Anterior cingulate cortex (tissue), 58 donors: ENCODE results near the gene SMARCB1.

Source experiments
- DNase-seq, 58 donors: peaks; one replicate each; lab custom pipeline; 2025; lab: John Stamatoyannopoulos, UW

Gene SMARCB1

GRCh38 chr22:23826510-23827350 is 40.0 kb downstream of the SMARCB1 start:
- DNase-seq: no peak

- no peak for DNase-seq
Measured at GRCh38 chr22:23827351-23827995, 40.7 kb downstream of the SMARCB1 start.

DNA sequence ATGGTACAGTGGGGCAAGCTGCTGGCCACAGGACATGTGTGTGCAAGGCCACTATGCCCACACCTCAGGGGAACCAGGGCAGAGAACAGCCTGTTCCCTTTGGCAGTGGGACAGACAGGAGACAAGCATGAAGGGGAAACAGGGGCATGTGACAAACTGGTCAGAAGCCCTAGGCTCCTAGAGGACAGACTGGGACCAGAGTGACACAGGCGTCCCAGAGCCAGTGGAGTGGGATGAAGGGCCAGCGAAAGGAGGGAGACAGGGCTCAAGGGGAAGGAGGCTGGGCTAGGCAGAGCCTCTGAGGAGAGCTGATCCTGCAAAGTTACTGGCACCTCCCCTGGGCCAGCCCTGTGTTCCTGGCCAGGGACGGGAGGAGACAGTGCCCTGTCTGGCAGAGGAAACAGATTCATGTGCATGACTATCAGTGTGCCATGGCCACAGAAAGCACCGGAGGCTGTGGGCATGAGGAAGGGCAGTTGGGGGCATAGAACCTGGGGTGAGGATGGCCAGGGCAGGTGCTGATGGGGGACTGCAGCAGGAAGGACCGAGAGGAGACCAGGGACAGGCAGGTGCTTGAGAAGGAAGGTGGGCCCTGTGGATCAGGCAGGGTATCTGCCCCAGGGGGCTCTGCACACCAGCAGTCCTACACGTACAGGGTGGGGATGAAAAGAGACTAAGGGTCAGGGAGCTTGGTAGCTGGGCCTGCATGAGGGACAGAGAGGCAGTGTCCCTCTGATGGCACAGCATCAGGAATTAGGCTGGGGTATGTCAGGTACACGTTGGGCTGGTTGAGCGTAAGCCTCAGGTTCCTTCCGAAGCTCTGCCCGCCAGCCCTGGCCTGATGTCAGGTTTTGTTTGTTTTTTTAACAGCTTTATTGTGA is 42.3 kb downstream of the SMARCB1 start:
- peak in 6 of 58 donors; percentile 14 to 40 (median 30) for DNase-seq

DNA sequence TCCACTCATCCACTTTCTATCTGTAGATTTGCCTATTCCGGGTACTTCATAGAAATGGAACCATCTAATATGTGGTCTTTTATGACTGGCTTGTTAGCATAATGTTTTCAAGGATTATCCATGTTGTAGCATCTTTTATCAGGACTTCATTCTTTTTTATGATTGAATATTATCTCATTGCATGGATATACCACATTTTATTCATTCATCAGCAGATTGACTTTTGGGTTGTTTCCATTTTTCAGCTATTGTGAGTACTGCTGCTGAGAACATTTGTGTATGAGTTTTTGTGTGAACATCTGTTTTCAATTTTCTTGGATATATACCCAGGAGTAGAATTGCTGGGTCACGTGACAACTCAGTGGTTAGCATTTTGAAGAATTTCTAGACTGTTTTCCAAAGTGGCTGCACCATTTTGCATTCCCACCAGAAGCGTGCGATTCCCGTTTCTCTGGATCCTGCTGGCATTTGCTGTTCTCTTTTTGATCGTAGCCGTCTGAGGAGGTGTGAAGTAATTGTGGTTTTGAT is 43.1 kb downstream of the SMARCB1 start:
- peak in 2 of 58 donors; percentile 16 to 21 for DNase-seq

- no peak for DNase-seq
Measured at GRCh38 chr22:23831261-23831660, 44.5 kb downstream of the SMARCB1 start.

GRCh38 chr22:23831781-23832180 is 45.0 kb downstream of the SMARCB1 start:
- DNase-seq: no peak

DNA sequence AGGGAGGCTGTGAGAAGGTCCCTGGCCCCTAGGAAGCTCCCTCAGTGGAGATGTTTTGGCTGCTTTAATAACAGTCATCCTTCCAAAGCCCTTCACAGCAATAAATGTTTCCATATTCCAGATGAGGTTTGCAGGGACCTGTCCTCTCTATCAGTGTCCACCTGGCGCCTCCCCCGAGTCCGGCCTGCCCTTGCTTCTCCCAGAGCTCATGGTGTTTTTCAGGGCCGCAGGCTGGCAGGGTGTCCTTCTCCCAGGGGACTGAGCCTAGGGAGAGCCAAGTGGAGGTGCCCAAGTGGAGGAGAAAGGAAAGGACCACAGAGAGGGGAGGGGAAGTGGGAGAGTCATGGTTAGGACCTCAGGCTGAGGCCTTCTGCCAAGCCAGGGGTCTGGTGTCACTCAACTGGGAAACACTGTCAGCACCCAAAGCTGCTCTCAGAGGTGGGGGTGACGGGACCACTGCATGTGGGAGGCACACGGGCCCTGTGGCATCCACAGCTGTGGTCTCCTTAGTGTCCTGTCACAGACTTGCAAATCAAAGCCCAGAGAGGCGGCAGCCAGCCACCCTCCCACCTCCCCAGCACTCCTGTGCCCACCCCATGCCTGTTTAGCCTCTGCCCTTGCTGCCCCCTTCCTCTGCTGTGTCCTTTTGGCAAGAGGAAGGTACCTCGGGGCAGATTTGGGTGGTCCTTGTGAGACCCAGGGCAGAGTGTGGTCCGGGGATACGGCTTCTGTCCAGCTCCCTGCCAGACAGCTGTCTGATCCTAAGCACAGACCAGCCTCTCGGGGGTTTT is 45.7 kb downstream of the SMARCB1 start:
- no peak for DNase-seq

DNA sequence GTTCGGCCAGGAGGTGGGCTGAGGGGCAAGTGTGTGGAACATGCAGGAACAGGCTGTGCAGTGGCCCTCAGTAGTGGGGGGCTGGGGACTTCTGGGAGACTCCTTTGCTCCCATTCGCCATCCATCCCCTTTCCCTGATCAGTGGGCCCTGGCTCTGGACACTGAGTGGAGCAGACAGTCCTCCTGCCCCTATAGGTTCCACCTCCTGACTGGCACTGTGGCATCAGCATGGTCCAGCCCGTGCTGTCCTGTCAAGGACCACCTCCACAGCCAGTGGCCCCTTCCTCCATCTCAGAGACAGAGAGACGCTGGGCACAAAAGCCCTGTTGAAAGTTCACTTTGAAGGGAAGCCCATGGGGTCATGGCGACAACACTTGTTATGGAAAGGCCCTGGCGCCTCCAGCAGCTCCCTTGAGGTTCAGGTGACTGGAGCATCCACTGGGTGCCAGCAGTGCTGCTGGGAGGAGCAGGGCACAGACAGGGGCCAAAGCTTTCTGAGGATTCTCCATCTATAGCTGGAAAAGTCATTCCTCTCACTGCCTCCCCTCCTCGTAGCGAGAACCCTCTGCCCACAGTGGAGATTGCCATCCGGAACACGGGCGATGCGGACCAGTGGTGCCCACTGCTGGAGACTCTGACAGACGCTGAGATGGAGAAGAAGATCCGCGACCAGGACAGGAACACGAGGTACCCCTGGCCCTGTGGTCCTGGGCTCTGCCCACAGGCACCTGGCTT is 46.4 kb downstream of the SMARCB1 start:
- no peak for DNase-seq

- DNase-seq: peak in 10 of 58 donors; percentile 21 to 39 (median 30)
Measured at GRCh38 chr22:23833911-23834317, 47.1 kb downstream of the SMARCB1 start.

DNA sequence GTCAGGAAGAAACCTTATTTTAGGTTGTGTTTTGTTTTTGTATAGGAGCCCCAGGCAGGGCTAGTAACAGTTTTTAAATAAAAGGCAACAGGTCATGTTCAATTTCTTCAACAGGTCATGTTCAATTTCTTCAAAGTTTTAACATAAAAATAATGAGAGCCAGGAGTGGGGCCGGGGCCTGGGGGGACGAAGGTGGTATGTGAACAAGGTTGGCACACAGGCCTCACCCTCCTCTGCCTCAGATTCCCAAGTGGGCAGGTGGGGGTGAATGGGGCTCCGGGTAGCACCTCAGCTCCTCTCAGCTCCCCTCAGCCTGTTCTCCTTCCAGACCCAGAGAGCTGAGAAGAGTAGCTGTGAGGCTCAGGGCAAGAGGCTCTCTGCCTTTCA is 47.6 kb downstream of the SMARCB1 start:
- no peak for DNase-seq

- DNase-seq: peak in 50 of 58 donors; percentile 22 to 84 (median 60)
Measured at GRCh38 chr22:23834793-23835483, 48.2 kb downstream of the SMARCB1 start.

GRCh38 chr22:23835484-23836144 is 48.8 kb downstream of the SMARCB1 start:
- DNase-seq: no peak

DNA sequence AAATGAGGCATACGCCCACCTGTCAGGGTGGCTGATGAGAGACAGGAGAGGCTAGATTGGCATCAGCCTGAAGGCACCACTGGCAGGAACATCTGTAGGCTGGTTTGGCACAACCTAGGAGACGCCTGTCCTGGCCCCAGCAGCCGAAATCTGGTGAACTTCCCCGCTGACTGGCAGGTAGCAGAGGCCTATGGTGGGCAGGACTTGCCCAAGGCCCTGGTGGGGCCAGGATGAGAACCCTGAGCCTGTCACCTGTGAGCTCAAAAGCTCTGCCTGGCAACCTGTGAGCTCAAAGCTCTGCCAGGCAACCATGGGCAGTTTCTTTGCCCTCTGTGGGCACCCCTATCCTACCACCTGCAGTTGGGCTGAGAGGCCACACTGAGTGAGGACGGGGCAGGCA is 49.5 kb downstream of the SMARCB1 start:
- no peak for DNase-seq

DNA sequence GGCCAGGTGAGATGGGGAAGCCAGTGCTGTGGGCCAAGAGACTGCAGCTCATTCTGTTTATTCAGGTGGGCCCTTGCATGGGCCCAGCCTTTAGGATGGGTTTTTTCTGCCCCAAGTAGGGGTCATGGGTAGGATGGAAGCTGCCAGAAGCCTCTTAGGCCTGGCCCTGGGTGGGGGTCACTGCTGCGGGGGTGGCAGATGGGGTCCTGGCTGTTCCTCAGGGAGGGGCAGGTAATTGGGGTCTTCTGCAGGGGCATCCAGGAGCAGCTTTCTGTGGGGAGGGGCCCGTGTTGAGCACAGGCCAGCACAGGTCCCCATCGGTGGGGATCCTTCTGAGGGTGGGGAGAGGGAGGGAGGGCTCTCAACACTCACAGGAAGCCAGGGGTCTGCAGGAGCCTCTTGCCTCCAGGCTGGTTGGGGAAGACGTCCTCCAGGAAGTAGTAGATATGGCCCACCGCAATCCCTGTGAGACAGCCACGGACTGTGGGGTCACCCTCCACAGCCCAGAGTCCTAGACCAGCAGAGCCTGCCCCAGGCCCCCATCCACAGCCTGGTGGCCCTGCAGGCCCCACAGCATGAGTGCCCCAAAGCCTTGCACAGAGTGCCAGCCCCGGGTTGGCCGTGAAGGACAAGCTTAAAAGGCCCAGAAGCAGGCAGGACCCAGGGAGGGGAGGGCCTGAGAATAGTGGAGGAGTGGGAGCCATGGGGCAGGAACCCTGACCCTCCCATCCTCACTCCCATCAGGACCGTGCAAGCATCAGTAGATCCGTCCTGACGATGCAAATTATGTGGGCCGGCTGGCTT is 50.1 kb downstream of the SMARCB1 start:
- no peak for DNase-seq

DNA sequence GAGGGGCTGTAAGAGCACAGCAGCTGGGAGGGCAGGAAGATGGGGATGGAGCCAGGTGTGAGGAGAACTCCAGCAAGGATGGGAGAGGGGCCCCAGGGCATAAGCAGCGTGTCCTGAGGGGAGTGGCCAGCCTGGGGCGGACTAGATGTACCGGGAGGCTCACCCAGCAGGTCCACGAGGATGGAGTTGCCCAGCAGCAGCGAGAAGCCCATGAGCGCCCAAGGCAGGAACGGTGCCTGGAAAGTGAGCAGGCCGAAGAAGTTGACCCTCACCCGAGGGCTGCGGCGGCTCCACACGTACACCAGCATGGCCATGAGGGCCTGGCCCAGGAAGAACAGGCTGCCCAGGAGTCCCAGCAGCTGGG is 50.7 kb downstream of the SMARCB1 start:
- DNase-seq: no peak

DNA sequence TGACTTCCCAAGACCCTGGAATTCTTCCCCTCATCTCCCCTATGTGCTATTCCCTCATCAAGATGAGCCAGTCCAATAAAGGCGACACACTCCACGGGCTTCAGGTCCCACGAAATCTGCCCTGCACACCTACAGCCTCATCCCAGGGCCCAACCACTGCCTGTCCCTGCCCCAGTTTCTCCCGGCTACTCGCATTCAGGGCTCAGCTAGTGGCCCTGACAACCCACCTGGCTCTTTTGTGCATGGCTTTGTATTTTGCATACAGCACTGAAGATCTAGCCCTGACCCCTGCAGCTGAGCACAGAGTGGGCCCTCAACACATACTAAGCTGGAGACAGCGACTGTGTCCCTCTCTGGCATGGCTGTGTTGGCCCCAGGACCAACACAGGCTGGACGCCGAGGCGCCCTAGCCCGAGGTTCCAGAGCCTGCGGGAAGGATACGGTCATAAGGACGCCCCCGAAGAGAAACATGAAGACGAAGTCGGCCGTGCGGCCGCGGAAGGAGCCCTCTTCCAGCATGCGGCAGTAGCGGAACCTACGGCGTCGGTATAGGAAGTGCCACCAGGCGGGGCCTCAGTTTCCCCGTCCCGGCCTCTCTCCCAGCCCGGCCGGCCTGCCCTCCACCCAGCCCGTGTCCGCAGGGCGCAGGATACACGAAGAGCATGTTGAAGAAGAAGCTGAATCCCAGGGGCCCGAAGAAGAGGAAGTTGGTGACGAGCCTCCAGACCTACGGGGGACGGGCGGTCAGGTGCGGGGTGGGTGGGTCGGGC is 51.3 kb downstream of the SMARCB1 start:
- DNase-seq: no peak
